Activated gamma-delta T cell treated with Interleukin-2 at 50 U/mL for 16 hours (primary cell): ENCODE results near the gene CCDC180.
"Not testable (repeated sequence)": the region's sequence is repeated elsewhere in the genome, so short reads cannot be mapped to it uniquely, and the experiment has no call there.

Experiments used
- DNase-seq: peaks from one replicate; pipeline ENCODE4 v3.0.0-alpha.2; 2020

The CCDC180 gene

GRCh38 chr9:97311798-97312500 lies 4.5 kb downstream of the CCDC180 start:
- DNase-seq = no peak

GRCh38 chr9:97312556-97312955 lies 5.1 kb downstream of the CCDC180 start:
- no peak for DNase-seq

- no peak for DNase-seq
These were observed 5.8 kb downstream of the CCDC180 start for GRCh38 chr9:97313243-97313642.

- DNase-seq = no peak
These were observed 6.3 kb downstream of the CCDC180 start for GRCh38 chr9:97313746-97314145.

GRCh38 chr9:97314503-97314902 lies 7.0 kb downstream of the CCDC180 start:
- DNase-seq = no peak

- DNase-seq = no peak
These were observed 8.1 kb downstream of the CCDC180 start for GRCh38 chr9:97315550-97315949.

- no peak for DNase-seq
These were observed 9.4 kb downstream of the CCDC180 start for GRCh38 chr9:97316904-97317303.

GRCh38 chr9:97318433-97318832 lies 11.0 kb downstream of the CCDC180 start:
- DNase-seq = no peak

- no peak for DNase-seq
These were observed 11.9 kb downstream of the CCDC180 start for GRCh38 chr9:97319395-97319794.

- DNase-seq = no peak
These were observed 12.7 kb downstream of the CCDC180 start for GRCh38 chr9:97320080-97320642.

GRCh38 chr9:97321251-97321650 lies 13.8 kb downstream of the CCDC180 start:
- DNase-seq = no peak

- DNase-seq = no peak
These were observed 14.2 kb downstream of the CCDC180 start for GRCh38 chr9:97321691-97322090.

- DNase-seq = no peak
These were observed 14.6 kb downstream of the CCDC180 start for GRCh38 chr9:97322105-97322504.

- DNase-seq = no peak
These were observed 17.5 kb downstream of the CCDC180 start for GRCh38 chr9:97324954-97325353.

- DNase-seq = no peak
These were observed 20.1 kb downstream of the CCDC180 start for GRCh38 chr9:97327562-97327961.

- no peak for DNase-seq
These were observed 25.5 kb downstream of the CCDC180 start for GRCh38 chr9:97332993-97333392.

GRCh38 chr9:97335622-97336021 lies 28.2 kb downstream of the CCDC180 start:
- not testable (repeated sequence) for DNase-seq

- no peak for DNase-seq
These were observed 41.4 kb downstream of the CCDC180 start for GRCh38 chr9:97348871-97349270.

- no peak for DNase-seq
These were observed 41.9 kb downstream of the CCDC180 start for GRCh38 chr9:97349400-97349799.

- no peak for DNase-seq
These were observed 47.2 kb downstream of the CCDC180 start for GRCh38 chr9:97354637-97355036.

- no peak for DNase-seq
These were observed 49.6 kb downstream of the CCDC180 start for GRCh38 chr9:97357056-97357455.
